NAMALWA (cell line): ENCODE data around the gene SNRPF.
"Not testable (repeated sequence)": the region's sequence is repeated elsewhere in the genome, so short reads cannot be mapped to it uniquely, and the experiment has no call there.

Experiments used
- DNase-seq: peaks from one replicate; pipeline ENCODE4 v3.0.0-alpha.2; 2015; ENCODE audit warnings: low spot score

The SNRPF gene

DNA sequence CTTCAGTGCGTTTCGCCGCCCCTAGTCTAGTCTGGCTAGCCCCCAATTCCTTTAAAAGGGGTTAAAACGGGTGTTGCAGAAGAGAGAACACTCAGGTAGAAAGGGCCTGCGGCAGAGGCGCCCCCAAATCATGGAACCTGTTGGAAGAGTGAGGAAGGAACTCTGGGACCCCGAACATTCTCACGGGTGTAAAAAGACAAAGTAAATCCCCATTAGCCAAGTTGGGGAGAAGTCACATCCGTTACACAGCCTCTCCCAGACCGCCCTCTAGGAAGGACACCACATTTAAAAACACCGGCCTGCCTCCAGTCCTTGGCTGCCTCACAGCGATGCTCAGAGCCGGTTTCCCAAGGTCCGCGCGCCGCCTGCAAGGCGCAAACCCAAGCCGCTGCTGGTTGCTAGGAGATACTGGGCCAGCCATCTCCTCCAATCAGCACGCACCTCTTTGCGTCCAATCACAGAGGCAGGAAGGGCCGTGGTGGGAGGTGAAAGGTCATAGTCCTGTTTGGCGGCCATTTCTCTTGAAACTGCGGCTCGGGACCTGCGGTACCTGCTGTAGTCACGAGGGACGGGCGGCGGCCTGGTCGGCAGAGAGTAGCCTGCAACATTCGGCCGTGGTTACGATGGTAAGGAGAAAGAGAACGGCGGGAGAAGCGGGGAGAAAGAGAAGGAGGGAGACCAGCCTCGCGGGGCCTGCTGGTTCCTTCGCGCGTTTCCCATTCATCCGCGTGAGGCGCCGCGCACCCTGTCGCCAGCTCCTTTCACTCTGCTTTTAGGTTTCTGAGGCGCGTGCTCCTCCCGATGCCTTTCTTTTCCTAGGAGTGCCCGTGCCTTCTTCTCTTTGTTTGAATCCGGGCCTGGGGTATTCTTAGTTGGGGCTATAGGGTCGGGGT lies at the start of gene SNRPF:
TSS of gene SNRPF (plus strand) at position 502 of the 893 bp plus-strand sequence. CDS start at position 624, 122 bp downstream.
- peak; percentile 98 for DNase-seq

DNA sequence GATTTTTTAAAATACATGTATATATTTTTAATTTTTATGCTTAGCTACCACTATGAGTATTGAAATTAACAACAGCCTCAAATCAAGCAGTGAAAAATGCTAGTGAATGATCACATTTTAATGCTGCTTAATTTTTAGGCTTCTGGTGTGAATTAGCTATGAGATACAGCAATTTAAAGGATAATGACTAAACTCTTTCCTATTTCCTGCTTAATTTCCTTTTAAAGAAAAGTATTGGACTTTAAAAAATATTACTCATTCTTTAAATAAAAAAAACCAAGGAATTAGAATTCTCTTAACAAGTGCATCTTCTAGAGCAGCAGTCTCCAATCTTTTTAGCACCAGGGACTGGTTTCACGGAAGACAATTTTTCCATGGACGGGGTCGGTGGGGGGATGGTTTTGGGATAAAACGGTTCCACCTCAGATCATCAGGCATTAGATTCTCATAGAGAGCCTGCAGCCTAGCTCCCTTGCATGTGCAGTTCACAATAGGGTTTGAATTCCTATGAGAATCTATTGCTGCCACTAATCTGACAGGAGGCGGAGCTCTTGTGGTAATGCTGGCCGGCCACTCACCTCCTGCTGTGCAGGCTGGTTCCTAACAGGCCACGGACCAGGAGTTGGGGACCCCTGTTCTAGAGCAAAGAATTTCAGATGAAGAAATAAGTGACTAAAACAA lies 49.6 kb upstream of the SNRPF start:
- DNase-seq = no peak

- no peak for DNase-seq
Measured at GRCh38 chr12:95810411-95810810, 48.3 kb upstream of the SNRPF start.

DNA sequence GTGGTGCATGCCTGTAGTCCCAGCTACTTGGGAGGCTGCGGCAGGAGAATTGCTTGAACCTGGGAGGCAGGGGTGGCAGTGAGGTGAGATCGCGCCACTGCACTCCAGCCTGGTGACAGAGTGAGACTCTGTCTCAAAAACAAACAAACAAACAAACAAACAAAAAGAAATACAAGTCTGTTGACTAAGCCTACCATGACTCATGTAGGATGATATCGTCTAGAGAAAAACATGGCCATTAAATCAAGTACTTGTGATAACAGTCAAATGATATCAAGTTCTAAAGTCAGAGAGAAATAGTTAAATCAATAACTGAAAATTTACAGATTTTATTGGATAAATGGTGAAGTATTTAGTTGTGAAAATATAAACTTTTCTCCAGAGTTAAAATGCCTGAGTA lies 46.6 kb upstream of the SNRPF start:
- not testable (repeated sequence) for DNase-seq

DNA sequence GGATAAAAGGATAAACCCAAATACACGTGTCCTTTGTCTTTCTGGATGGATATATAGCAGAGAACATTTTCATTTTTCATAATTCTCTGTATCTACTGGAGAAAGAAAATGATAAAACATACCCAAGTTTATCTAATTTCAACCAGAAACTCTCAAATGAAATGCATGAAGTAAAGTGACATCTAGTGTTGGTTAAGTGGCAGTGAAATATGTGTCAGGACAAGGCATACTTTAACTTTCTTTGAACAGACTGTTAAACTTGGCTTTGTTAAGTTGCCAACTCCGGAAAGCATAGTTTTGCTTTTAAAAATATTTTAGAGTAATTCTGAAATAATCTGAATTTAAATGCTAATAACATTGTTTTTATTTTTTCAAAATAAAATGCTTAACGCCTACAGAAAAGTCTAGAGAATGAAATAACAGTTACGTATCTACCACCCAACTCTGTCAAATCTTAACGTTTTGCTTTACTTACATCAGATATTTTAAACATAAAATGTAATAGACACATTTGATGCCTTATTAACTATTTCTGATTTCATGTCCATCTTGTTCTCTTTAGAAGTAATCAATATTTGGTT lies 43.0 kb upstream of the SNRPF start:
- peak; percentile 54 for DNase-seq

GRCh38 chr12:95820096-95820703 lies 38.6 kb upstream of the SNRPF start:
- DNase-seq = peak; percentile 23

DNA sequence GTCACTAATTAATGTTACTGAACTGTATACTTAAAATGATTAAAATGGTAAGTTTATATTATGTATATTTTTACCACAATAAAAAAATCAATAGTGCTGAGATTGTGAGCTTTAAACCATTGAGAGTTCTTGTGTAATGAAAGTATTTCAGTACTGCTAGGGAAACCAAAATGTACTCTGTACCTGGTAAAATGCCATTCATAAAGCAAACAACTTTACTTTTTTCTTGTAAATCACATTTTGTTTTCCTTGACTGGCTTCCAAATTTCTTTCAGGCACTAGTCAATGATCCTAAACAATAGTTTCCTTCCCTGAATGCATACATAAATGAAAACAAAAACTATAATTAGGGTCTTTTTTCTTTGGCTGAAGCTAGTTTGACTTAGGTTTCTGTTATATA lies 29.4 kb upstream of the SNRPF start:
- DNase-seq = no peak

DNA sequence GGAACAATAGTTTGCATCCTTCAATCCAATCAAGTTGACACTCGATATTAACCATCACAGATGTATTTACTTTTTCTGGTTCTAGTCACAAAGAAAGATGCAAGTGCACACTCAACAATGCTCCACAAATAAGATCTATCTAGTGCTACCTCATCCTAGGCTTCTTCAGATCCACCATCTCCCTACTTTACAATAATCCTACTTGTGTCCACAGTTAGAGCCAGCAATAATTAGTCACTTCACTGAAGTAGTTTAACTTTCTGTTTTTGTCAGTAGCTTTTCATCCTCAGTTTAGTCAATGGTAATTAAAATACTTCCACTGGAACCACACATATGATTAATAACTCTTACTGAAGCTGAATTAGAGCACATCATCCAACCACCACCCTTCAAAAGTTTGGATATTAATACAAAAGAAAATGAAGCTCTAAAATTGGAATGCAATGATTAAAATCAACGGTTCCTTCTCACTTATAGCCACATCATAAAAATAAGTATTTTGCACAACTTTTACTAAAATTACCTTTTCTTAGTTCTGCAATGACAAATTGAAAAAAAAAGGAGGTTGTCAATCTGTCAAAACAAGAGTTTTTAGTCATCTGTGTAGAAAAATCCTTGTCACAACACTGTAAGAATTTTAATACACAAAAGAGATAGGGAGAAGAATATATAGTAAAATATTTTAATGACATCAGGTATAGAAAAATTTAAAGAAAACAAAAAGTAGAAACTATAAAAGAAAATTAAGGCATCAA lies 28.2 kb upstream of the SNRPF start:
- no peak for DNase-seq

DNA sequence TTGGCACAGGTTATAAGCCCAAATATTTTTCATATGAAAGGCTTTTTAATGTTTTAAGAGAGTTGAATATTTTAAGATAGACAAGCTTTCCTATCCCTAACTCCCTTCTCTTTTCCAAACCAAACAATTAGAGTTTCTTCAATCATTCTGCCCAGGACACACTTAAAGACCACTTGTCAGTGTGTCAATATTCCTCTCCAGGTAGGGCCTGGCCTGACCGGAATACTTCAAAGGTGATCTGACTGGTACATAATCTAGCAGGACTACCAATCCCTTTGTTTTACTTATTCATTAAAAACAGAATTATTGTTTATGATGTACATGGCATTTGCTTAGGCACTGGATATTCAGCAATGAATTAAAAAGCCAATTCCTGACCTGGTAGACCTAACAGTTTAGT lies 24.2 kb upstream of the SNRPF start:
- no peak for DNase-seq

GRCh38 chr12:95836185-95836609 lies 22.6 kb upstream of the SNRPF start:
- no peak for DNase-seq

- DNase-seq = no peak
Measured at GRCh38 chr12:95836630-95837239, 22.0 kb upstream of the SNRPF start.

DNA sequence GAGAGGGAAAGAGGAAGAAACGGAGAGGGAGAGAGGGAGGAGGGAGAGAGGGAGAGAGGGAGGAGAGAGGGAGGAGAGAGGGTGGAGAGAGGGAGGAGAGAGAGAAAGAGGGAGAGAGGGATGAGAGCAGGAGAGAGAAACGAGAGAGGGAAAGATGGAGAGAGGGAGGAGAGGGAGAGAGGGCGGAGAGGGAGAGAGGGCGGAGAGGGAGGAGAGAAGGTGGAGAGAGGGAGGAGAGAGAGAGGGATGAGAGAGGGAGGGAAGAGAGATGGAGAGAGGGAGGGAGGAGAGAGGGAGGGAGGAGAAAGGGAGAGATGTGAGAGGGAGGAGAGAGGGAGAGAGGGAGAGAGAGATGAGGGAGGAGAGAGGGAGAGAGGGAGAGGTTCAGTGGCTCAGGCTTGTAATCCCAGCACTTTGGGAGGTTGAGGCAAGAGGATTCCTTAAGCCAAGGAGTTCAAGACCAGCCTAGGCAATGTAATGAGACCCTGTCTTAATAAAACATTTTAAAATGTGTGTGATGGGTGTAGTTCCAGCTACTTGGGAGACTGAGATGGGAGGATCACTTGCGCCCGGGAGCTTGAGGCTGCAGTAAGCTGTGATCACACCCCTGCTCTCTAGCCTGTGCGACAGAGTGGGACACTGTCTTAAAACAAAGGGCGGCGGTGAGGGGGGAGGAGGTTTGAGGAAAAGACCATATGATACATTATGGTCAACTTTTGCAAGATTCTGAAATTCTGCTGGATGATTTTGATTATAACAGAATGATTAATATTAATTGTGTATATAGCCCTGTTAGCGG lies 21.3 kb upstream of the SNRPF start:
- no peak for DNase-seq

DNA sequence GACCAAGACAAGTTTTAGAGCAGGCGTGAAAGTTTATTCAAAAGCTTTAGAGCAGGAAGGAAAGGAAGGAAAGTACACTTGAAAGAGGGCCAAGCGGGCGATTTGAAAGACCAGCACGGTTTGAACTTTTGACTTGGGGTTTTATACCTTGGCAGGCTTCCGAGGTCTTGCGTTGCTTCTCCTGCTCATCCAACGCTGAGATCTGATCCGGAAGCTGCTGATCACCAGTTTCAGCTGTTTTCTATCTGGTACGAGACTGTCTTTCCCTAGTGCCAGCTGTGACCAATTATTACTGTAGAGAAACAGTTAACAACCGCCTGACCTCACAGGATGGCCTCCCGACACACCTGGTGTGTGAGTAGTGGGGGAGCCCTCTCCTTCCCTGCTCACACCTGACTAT lies 20.6 kb upstream of the SNRPF start:
- no peak for DNase-seq

DNA sequence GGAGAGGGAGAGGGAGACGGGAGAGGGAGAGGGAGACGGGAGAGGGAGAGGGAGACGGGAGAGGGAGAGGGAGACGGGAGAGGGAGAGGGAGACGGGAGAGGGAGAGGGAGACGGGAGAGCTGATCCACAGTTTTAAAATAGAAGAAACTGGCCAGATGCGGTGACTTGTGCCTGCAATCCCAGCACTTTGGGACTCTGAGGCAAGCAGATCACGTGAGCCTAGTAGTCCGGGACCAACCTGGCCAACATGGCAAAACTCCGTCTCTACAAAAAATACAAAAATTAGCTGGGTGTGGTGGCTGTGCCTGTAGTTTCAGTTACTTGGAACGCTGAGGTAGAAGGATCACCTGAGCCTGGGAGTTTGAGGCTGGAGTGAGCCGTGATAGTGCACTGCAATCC lies 16.3 kb upstream of the SNRPF start:
- not testable (repeated sequence) for DNase-seq

DNA sequence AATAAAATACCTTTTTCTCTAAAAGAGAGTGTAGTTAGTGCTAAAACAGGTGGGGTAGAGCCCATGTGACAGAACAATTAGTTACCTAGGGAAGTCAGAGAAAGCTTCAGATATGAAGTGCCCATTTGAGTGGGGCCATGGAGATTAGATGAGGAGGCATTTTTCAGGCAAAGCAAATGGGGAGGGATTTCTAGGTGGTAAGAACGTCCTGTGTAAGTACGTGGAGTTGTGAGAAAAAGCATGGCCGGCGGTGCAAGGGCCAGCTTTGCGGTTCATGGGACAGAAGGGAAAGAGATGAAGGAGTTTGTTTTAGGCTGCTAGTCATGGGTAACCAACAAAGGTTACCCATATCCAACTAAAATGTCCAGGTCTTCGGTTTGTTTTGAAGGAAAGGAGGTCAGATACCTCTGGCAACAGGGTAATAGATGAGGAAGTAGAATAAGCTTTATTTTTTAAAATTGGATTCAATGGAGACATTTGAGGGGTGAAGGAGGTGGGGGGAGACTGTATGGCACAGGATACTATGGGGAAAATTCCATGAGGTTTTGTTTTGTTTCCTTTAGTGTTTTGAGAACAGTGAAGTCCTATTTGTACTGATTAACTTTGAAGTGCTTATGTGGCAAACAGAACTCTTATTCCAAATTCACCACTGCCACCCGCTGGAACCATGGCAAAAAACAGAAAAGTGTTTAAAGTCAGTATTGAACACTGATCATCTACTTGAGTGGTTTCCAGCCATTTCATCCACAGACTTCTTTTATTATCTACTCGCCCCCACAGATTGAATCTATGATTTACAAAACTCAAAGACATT lies 10.0 kb upstream of the SNRPF start:
- peak; percentile 59 for DNase-seq

DNA sequence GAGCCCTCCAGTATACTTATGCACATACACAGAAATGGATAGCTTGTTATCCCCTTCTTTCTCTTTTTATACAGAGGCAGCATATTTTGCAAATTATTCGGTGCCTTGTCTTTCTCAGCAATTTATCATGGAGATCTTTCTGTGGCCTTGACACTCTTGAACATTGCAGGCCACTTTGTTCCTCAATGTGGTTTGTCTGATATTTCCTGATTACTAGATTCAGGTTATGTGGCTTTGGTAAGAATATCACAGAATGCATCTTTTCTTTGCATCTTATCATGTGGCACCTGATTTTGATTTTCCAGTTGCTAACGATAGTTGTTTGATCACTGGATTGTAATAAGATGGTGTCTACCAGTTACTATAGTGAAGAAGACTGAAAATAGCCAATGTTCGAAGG lies 7.1 kb upstream of the SNRPF start:
- no peak for DNase-seq

DNA sequence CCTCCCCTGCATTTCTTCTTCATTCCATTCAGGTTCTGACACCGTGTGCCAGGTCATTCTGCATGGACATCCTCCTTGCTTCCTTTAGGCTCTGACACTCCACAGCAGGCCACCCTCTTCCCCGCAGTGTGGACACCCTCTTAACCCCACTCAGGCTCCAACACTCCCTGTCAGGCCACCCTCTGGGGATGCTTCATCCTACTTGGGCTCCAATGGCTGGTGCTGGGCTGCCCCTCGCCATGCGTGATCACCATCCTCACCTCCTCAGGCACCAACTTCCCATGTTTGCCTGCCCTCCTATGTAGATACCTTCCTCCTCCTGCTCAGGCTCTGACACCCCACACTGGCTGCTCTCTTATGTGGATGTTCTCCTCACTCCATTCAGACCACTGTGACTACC lies 6.6 kb upstream of the SNRPF start:
- no peak for DNase-seq

DNA sequence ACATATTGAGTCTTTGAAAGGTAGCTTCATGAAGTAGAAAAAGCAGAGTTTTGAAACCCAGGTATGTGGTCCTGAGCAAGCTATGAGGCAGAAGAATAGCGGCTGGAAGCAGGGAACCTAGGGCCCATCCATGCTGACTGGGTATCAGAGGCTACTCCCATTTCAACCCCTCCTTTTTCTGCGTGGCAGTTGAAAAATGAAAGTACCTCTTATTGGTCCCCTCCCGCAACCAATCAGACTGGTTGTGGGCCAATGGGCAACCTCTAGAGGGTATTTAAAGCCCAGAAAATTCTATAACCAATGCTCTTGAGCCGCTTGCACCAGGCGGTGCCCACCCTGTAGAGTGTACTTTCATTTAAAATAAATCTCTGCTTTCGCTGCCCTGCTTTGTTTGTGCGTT lies 1.6 kb upstream of the SNRPF start:
- DNase-seq = no peak

DNA sequence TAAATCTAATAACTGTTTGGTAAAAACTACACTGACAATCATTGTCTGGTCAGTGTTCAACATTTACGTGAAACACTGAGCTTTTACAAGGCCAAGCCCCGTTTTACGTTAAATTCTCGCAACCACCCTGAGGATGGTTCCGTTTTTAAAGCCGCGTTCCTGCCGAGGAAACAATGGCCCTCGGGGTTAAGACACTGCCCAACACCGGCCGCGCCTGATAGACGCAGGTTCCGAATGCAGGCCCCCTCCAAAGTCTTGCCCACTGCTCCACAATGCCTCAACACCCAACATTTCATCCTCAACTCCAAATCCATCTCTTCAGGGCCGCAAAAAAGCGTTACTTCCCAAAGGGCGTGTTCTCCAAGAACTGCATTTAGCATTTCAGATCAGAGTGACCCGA lies 953 bp upstream of the SNRPF start:
- no peak for DNase-seq

DNA sequence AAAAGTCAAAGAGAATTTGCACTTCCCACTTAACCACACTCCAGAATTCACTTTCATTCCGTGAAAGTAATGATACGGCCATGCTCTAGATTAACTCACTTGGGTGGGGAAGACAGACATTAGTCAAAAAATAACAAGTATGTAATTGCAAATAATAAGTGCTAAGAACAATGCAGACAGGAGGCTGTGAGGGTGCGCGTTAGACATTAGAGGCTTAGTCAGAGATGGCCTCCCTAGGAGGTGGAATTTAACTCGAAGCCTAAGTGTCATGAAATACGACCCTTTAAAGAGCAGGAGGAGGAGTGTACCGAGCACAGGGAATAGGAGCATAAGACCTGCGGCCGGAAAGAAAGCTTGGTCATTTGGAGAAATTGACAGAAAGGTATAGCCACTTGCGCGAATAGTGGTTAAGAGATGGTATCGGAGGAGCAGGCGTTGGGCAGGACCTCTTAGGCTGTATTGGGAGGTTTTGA lies 628 bp downstream of the SNRPF start:
- peak; percentile 36 for DNase-seq
